BJ (cell line): ENCODE data around the gene RAP2A. TPM values are rescaled to one million over a fixed set of nuclear protein-coding genes. Genes with fewer than 3 reads are reported as not detected.

Source experiments
- CTCF ChIA-PET: fragments of 350-600 bp; formaldehyde crosslinking; extraction: SDS; loops from one replicate; lab custom pipeline; 2021; ENCODE audit warnings: antibody characterized with exemption, inconsistent platforms; lab: Yijun Ruan, JAX
- POLR2A ChIA-PET: fragments of 300-600 bp; sonication (Branson Sonifier 250); formaldehyde crosslinking; extraction: SDS; loops from one replicate; lab custom pipeline; 2021; ENCODE audit warnings: antibody characterized with exemption; lab: Charles Lee
- DNase-seq: peaks from one replicate; pipeline ENCODE4 v3.0.0-alpha.2; 2011; ENCODE audit warnings: low read depth
- H3K27me3 ChIP-seq: 2 replicates; pipeline ENCODE4 v1.6.0; 2011; ENCODE audit warnings: low read length; ENCODE audit not compliant: control insufficient read depth, insufficient read depth
- H3K36me3 ChIP-seq: 2 replicates; pipeline ENCODE4 v1.5.1; 2011; ENCODE audit warnings: low read length; ENCODE audit not compliant: control insufficient read depth, insufficient read depth
- H3K4me3 ChIP-seq: 2 replicates; pipeline ENCODE4 v1.5.1; 2011; ENCODE audit warnings: low read depth, mild to moderate bottlenecking, control low read depth, low read length
- polyA plus RNA-seq: library from polyadenylated mRNA; depleted of rRNA; stranded (reverse); fragments of >200 nt; gene quantifications from 2 replicates; pipeline ENCODE4 v1.2.3, GENCODE V29; 2011; rRNA removed
- small RNA-seq: library from RNA; depleted of rRNA; stranded (forward); fragments of <200 nt; gene quantifications from one replicate; pipeline ENCODE3, GENCODE V24; 2012; ENCODE audit warnings: low replicate concordance, low read depth; ENCODE audit not compliant: insufficient read length
- TF ChIP-seq, protein P1 (sequence below): IDR thresholded peaks from 2 replicates; pipeline ENCODE4 v1.5.1; 2011; ENCODE audit warnings: low read depth, mild to moderate bottlenecking, control low read depth, inconsistent platforms, low read length, moderate library complexity; ENCODE audit not compliant: insufficient read depth

RAP2A gene
- polyA plus RNA-seq, 1 experiment = 8.3 TPM

DNA sequence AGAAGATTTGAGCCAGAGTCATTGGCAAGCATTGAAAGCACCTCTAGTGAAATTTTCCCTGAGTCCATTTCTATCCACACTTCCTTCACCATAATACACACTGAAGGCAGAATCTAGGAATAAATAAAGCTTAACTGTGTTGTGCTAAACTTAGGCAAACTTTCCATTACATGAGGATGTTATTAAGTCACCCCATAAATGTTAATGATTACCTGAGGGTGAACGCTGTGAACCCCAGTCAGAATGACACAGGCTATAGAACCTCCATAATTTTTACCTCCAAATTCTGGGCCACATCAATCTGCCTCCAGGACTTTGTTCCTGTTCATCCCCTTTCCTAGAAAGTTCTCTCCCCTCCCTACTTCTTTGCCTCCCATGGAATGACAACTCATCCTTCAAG lies 71.0 kb downstream of the RAP2A start:
- CTCF ChIA-PET = no interaction called here
- TF ChIP-seq, protein P1, sequence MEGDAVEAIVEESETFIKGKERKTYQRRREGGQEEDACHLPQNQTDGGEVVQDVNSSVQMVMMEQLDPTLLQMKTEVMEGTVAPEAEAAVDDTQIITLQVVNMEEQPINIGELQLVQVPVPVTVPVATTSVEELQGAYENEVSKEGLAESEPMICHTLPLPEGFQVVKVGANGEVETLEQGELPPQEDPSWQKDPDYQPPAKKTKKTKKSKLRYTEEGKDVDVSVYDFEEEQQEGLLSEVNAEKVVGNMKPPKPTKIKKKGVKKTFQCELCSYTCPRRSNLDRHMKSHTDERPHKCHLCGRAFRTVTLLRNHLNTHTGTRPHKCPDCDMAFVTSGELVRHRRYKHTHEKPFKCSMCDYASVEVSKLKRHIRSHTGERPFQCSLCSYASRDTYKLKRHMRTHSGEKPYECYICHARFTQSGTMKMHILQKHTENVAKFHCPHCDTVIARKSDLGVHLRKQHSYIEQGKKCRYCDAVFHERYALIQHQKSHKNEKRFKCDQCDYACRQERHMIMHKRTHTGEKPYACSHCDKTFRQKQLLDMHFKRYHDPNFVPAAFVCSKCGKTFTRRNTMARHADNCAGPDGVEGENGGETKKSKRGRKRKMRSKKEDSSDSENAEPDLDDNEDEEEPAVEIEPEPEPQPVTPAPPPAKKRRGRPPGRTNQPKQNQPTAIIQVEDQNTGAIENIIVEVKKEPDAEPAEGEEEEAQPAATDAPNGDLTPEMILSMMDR = no peak
- Histone ChIP-seq H3K4me3 (no peak overlapping the region), H3K27me3 (no peaks in the 10 kb centered on the region; the same call in 1 of the 2 replicates), H3K36me3 (no peaks in the 10 kb centered on the region)
- no peak for DNase-seq
- POLR2A ChIA-PET = no interaction called here

DNA sequence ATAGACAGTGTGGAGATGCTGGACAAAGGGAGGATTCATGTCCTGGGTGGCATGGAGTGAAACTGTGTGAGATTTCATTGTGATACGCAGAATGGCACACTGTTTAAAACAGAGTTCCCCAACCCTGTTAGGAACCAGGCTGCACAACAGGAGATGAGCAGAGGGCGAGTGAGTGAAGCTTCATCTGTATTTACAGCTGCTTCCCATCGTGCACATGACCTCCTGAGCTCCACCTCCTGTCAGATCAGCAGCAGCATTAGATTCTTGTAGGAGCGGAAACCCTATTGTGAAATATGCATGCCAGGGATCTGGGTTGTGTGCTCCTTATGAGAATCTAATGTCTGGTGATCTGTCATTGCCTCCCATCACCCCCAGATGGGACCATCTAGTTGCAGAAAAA lies 72.5 kb downstream of the RAP2A start:
- CTCF ChIA-PET = interaction anchor here (0.8 kb wide), 1 partner anchor 148 kb away, joined by 3 read pairs; no protein-coding TSS in a partner anchor
- no peak for DNase-seq

DNA sequence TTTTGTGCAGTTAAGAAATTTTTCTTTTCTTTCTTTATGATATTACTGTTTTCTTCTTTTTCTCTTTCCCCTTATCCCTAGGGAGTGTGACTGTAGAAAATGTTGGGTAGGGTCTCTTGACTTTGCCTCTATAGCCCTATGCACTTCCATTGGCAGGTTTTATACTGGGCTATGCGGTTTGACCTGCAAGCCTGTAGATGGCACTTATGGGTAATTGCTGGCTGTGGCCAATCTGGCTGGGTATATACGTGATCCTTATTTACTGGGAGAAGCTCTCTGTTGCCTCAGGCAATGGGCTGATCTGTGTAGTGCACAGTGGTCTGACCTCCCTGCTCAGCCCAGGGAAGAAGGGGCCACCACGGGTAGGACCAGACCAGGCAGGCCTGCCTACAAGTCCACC lies 78.8 kb downstream of the RAP2A start:
- DNase-seq = no peak
- Histone ChIP-seq H3K27me3 (no peaks in the 10 kb centered on the region), H3K4me3 (no peak overlapping the region), H3K36me3 (no peaks in the 10 kb centered on the region)
- POLR2A ChIA-PET = no interaction called here
- TF ChIP-seq, protein P1 = no peak
- CTCF ChIA-PET = no interaction called here

More for the DNA sequence above, 72.5 kb downstream of the RAP2A start:
- H3K36me3 ChIP-seq = no peaks in the 10 kb centered on the region
- POLR2A ChIA-PET = no interaction called here
- TF ChIP-seq, protein P1 = no peak
- no peak overlapping the region for H3K4me3 ChIP-seq
- H3K27me3 ChIP-seq = no peaks in the 10 kb centered on the region; the same call in 1 of the 2 replicates

DNA sequence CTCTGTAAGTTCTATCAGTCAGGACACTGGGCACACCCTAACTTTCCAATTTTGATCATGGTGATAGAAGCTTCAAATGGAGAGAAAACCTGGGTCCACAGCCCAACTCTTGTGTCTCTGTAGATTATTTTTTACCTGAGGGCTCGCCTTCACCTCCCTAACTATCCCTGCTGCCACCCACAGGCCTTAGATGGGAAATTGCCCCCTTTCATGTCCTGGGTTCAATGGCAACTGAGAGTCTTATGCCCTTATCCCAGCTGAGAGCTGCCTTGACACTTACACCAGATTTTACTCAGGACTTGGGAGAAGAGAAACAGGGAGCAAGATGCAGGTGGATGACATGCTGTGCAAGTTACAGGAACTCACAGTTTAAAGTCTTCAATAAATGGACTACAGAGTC lies 81.7 kb downstream of the RAP2A start:
- DNase-seq = no peak
- Histone ChIP-seq H3K27me3 (no peaks in the 10 kb centered on the region), H3K4me3 (no peak overlapping the region), H3K36me3 (no peaks in the 10 kb centered on the region)
- TF ChIP-seq, protein P1 = no peak
- POLR2A ChIA-PET = no interaction called here
- CTCF ChIA-PET = interaction anchor here (1.2 kb wide), 1 partner anchor 71 kb away, joined by 3 read pairs; no protein-coding TSS in a partner anchor

DNA sequence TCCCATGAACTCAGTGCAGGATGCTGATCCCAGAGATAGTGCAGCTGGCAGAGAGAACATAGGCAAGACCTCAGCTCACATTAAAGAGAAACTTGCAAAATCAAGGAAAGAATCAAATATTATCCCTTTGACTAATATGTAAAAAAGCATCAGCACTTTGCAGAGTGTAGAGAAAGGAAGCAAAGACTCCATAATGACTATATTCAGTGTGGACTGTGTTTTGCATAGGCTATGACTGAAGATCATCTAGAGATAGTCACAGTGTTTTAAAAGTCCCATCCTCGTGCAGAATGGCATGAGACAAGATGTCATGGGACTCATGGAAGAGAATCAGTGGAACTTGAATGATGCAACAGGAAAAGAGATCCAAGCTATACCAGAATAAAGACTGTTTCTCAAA lies 84.0 kb downstream of the RAP2A start:
- CTCF ChIA-PET = interaction anchor here (0.7 kb wide), 1 partner anchor 169 kb away, joined by 3 read pairs; no protein-coding TSS in a partner anchor
- DNase-seq = no peak

More for the DNA sequence above, 84.0 kb downstream of the RAP2A start:
- POLR2A ChIA-PET = no interaction called here
- no peaks in the 10 kb centered on the region for H3K27me3 ChIP-seq
- TF ChIP-seq, protein P1 = no peak
- no peak overlapping the region for H3K4me3 ChIP-seq
- no peaks in the 10 kb centered on the region for H3K36me3 ChIP-seq

Small RNA genes within 50 kb of the gene (small RNA-seq; reads per million reads assigned to genes)
- gene AL442067.1 = not detected

Other genes with a start within 250 kb of the RAP2A start
- 27.4 and 45.5 TPM in 2 replicates for gene MBNL2, start 211.8 kb upstream of the RAP2A start, polyA plus RNA-seq